ENCODE results near the gene NIP7.

GRCh38 chr16:69345923-69346322 lies 6.4 kb downstream of the NIP7 start:
- TF ChIP-seq CTCF (conservative IDR thresholded peaks at IDR 0.05; ENCODE audit: low read depth in 2 of 2) (no peak), EZH2phosphoT487 (IDR thresholded peaks at IDR 0.05; ENCODE audit: unreplicated experiment) (no peak), JUNB (IDR thresholded peaks at IDR 0.05; ENCODE audit: unreplicated experiment) (no peak), POLR2AphosphoS5 (IDR thresholded peaks at IDR 0.05; ENCODE audit: low read depth) (no peak), REST (IDR thresholded peaks at IDR 0.05; ENCODE audit: unreplicated experiment) (no peak), CREB1 (CRISPR knock-in tag; IDR thresholded peaks at IDR 0.05; ENCODE audit: low read depth) (no peak), EZH2 (IDR thresholded peaks at IDR 0.05; ENCODE audit: low read depth, unreplicated experiment) (no peak), ZNF114 (CRISPR knock-in tag; IDR thresholded peaks at IDR 0.05) (no peak)
